Stimulated activated CD8-positive, alpha-beta memory T cell treated with anti-CD3 and anti-CD28 coated beads, Interleukin-12 subunit alpha, Interleukin-12 subunit beta, amount 100 ng/mL, for 4 hours (primary cell): ENCODE data around the gene WFDC10A.
"Not testable (repeated sequence)": the region's sequence is repeated elsewhere in the genome, so short reads cannot be mapped to it uniquely, and the experiment has no call there.

Source experiments
- DNase-seq: peaks from one replicate; pipeline ENCODE4 v3.0.0-alpha.2; 2020; ENCODE audit warnings: low read depth

Gene WFDC10A

DNA sequence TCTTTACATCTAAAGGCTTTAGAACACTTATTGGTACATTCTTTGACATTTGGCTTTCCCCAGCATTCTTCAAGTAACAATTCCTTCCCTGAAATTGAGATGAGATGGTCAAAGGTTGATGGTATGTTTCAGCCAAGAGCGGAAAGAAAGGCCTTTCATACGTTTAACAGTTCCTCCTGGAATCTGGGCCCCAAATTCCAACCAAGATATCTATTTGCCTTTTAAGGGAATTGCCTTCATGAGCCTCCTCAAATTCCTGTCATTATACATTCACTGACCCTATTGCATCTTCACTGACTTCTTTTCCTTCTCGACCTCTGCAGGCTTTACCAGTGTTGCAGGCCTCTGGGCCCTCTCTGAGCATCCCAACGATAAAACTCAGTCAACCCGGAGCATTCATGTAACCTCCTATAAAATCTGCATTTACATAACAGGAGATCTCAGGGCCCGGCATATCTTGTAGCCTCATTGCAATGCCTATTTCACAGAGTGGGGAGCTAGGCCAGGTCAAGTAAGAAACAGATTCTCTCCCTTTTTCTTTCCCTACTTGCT is 19.8 kb downstream of the WFDC10A start:
- no peak for DNase-seq

GRCh38 chr20:45651726-45652125 is 22.2 kb downstream of the WFDC10A start:
- DNase-seq, result not testable (repeated sequence)

- not testable (repeated sequence) for DNase-seq
Measured at GRCh38 chr20:45657038-45657437, 27.5 kb downstream of the WFDC10A start.

DNA sequence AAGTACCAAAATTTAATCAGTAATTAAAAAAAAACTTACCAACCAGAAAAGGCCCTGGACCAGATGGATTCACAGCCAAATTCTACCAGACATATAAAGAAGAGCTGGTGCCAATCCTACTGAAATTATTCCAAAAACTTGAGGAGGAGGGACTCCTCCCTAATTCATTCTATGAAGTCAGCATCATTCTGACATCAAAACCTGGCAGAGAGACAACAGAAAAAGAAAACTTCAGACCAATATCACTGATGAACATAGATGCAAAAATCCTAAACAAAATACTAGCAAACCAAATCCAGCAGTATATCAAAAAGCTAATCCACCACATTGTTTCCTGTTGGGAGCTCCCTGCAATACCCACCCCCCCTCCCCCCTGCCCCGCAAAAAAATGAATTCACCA is 40.6 kb downstream of the WFDC10A start, which contains the start of gene WFDC11:
WFDC11 (minus strand) TSS at position 101 of the 400 bp plus-strand sequence. CDS start 19,639 bp downstream, outside the sequence.
- no peak for DNase-seq

GRCh38 chr20:45672765-45673164 is 43.2 kb downstream of the WFDC10A start:
- DNase-seq, result no peak

DNA sequence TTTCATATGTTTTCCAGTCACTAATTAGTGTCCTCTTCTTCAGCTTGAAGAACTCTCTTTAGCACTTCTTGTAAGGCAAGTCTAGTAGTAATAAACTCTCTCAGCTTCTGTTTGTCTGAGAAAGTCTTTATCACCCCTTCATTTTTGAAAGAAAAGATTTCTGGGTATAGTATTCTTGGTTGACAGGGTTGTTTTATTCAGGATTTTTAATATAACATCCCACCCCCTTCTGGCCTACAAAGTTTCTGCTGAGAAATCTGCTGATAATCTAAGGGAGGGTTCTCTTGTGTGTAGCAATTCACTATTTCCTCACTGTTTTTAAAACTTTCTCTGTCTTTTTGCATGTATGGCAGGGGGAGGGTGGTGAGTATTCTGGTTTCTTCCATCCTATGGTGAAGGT is 50.1 kb downstream of the WFDC10A start:
- DNase-seq, result no peak
